HG03025 (cell line): ENCODE data around the gene CD209.

Source experiments
- ATAC-seq: cut with Tn5 transposase; IDR thresholded peaks from one replicate; pipeline ENCODE4 v1.9.1; 2021; ENCODE audit warnings: mild to moderate bottlenecking, moderate library complexity; ENCODE audit not compliant: unreplicated experiment, low FRiP score

Gene CD209

GRCh38 chr19:7706955-7707456, 40.3 kb downstream of the CD209 start:
- no peak for ATAC-seq

- ATAC-seq, result no peak
These were observed 41.0 kb downstream of the CD209 start for GRCh38 chr19:7706188-7706954.

- ATAC-seq, result no peak
These were observed 41.7 kb downstream of the CD209 start for GRCh38 chr19:7705387-7706187.

- ATAC-seq, result no peak
These were observed 42.9 kb downstream of the CD209 start for GRCh38 chr19:7704280-7705060.

GRCh38 chr19:7703332-7703731, 44.0 kb downstream of the CD209 start:
- no peak for ATAC-seq

GRCh38 chr19:7701654-7702457, 45.5 kb downstream of the CD209 start, which contains the start of gene FCER2:
Gene FCER2, minus strand, starts transcription at chr19:7702131. Its CDS starts 2,371 bp downstream, at chr19:7699760.
- ATAC-seq, result peak; percentile 50

- ATAC-seq, result no peak
These were observed 46.2 kb downstream of the CD209 start for GRCh38 chr19:7701049-7701653.

GRCh38 chr19:7699417-7700401, 47.6 kb downstream of the CD209 start:
- no peak for ATAC-seq

- ATAC-seq, result no peak
These were observed 48.3 kb downstream of the CD209 start for GRCh38 chr19:7699003-7699402.

GRCh38 chr19:7698583-7698982, 48.8 kb downstream of the CD209 start:
- no peak for ATAC-seq

GRCh38 chr19:7697721-7698287, 49.5 kb downstream of the CD209 start:
- no peak for ATAC-seq

- ATAC-seq, result no peak
These were observed 52.8 kb downstream of the CD209 start for GRCh38 chr19:7694499-7694898.

- ATAC-seq, result no peak
These were observed 54.8 kb downstream of the CD209 start for GRCh38 chr19:7692417-7693088.

GRCh38 chr19:7691497-7691896, 55.8 kb downstream of the CD209 start:
- no peak for ATAC-seq

- no peak for ATAC-seq
These were observed 56.5 kb downstream of the CD209 start for GRCh38 chr19:7690779-7691258.
